ENCODE data around the gene SLC16A11. TPM values are rescaled to one million over a fixed set of nuclear protein-coding genes. Genes with fewer than 3 reads are reported as not detected.

SLC16A11 gene
- total RNA-seq, 1 donor from 2014 or later, result not detected

DNA sequence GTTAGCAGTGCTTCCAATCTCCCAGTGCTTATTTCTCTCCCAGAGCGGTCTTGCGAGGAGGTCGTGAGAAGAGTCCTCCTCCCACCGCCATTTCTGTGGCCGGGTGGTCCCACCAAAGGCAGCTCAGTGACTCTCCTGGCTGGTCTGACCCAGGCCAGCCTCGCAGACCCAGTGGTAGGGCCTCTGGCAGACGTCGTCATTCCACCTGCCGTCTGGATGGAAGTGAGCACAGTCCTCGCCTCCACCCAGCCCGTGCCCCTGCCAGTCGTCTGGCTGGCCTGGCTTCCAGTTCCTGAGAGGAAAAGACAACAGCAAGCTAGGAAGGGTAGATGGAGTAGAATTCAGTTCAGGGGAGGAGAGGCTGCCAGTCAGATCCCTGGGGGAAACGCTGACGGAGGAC lies 31.0 kb upstream of the SLC16A11 start:
- H3K27me3 ChIP-seq, result no peaks in the 10 kb centered on the region
- DNase-seq (ENCODE audit: low spot score in 2 of 2), result peak in 1 of 2 donors; percentile 53
- TF ChIP-seq, protein P1, sequence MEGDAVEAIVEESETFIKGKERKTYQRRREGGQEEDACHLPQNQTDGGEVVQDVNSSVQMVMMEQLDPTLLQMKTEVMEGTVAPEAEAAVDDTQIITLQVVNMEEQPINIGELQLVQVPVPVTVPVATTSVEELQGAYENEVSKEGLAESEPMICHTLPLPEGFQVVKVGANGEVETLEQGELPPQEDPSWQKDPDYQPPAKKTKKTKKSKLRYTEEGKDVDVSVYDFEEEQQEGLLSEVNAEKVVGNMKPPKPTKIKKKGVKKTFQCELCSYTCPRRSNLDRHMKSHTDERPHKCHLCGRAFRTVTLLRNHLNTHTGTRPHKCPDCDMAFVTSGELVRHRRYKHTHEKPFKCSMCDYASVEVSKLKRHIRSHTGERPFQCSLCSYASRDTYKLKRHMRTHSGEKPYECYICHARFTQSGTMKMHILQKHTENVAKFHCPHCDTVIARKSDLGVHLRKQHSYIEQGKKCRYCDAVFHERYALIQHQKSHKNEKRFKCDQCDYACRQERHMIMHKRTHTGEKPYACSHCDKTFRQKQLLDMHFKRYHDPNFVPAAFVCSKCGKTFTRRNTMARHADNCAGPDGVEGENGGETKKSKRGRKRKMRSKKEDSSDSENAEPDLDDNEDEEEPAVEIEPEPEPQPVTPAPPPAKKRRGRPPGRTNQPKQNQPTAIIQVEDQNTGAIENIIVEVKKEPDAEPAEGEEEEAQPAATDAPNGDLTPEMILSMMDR (IDR thresholded peaks at IDR 0.05), result no peak

GRCh38 chr17:7072406-7072805 lies 28.5 kb upstream of the SLC16A11 start:
- H3K4me1 ChIP-seq, result no peaks in the 10 kb centered on the region
- H3K36me3 ChIP-seq, result no peaks in the 10 kb centered on the region
- TF ChIP-seq, protein P1 (IDR thresholded peaks at IDR 0.05), result no peak
- H3K9me3 ChIP-seq, result peaks cover 0 to 11% of the 10 kb centered on the region in 2 donors
- no peak overlapping the region for H3K4me3 ChIP-seq
- no peaks in the 10 kb centered on the region for H3K27me3 ChIP-seq
- no peak for DNase-seq (ENCODE audit: low spot score in 2 of 2)
- no peak overlapping the region for H3K27ac ChIP-seq
- intact Hi-C loops (cut with DNase I), result no loop called here

More for the DNA sequence above, 31.0 kb upstream of the SLC16A11 start:
- no peaks in the 10 kb centered on the region for H3K4me1 ChIP-seq
- no peak overlapping the region for H3K27ac ChIP-seq
- no peaks in the 10 kb centered on the region for H3K9me3 ChIP-seq
- no peak overlapping the region for H3K4me3 ChIP-seq
- no peaks in the 10 kb centered on the region for H3K36me3 ChIP-seq
- intact Hi-C loops (cut with DNase I), result no loop called here

- no peaks in the 10 kb centered on the region for H3K36me3 ChIP-seq
- H3K27me3 ChIP-seq, result no peaks in the 10 kb centered on the region
- DNase-seq (ENCODE audit: low spot score in 2 of 2), result no peak
- intact Hi-C loops (cut with DNase I), result no loop called here
- no peaks in the 10 kb centered on the region for H3K4me1 ChIP-seq
- TF ChIP-seq, protein P1 (IDR thresholded peaks at IDR 0.05), result no peak
- no peak overlapping the region for H3K27ac ChIP-seq
- H3K4me3 ChIP-seq, result no peak overlapping the region
- H3K9me3 ChIP-seq, result peaks cover 0 to 11% of the 10 kb centered on the region in 2 donors
These were observed 26.8 kb upstream of the SLC16A11 start for GRCh38 chr17:7070712-7071111.

GRCh38 chr17:7068268-7068667 lies 24.4 kb upstream of the SLC16A11 start:
- Histone ChIP-seq H3K4me3 (no peak overlapping the region), H3K36me3 (no peaks in the 10 kb centered on the region), H3K27ac (no peak overlapping the region), H3K9me3 (peaks cover 0 to 11% of the 10 kb centered on the region in 2 donors), H3K4me1 (no peaks in the 10 kb centered on the region), H3K27me3 (no peaks in the 10 kb centered on the region)
- DNase-seq (ENCODE audit: low spot score in 2 of 2), result no peak
- intact Hi-C loops (cut with DNase I), result no loop called here
- TF ChIP-seq, protein P1 (IDR thresholded peaks at IDR 0.05), result no peak

DNA sequence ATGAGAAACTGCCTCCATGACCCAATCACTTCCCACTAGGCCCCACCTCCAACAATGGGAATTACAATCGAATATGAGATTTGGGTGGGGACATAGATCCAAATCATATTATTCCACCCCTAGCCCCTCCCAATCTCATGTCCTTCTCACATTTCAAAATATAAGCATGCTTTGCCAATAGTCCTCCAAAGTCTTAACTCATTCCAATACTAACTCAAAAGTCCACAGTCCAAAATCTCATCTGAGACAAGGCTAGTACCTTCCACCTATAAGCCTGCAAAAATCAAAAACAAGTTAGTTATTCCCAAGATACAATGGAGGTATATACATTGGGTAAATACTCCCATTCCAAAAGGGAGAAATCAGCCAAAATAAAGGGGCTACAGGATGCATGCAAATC lies 23.3 kb upstream of the SLC16A11 start:
- Histone ChIP-seq H3K4me3 (no peak overlapping the region), H3K27ac (no peak overlapping the region), H3K9me3 (peaks cover 0 to 11% of the 10 kb centered on the region in 2 donors), H3K4me1 (no peaks in the 10 kb centered on the region), H3K36me3 (no peaks in the 10 kb centered on the region), H3K27me3 (no peaks in the 10 kb centered on the region)
- TF ChIP-seq, protein P1 (IDR thresholded peaks at IDR 0.05), result no peak
- intact Hi-C loops (cut with DNase I), result no loop called here
- DNase-seq (ENCODE audit: low spot score in 2 of 2), result no peak

DNA sequence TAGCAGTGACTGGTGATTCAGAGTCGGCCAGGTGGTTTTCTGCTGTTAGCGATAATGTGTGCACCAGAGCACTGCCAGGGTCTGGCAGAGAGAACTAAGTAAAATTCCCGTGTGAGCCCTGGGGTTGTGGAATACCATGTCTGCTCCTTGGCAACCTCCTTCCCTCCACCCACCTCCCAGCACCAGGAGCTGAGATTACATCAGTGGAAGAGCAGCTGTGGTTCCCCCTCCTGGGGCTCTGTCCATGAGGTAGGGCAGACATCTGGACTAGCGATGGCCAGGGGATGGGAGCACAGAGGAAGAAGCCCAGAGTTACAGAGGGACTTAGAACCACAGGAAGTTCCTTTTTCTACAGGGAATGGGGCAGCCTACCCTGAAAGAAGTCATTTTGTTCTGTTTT lies 20.4 kb upstream of the SLC16A11 start:
- H3K27ac ChIP-seq, result no peak overlapping the region
- no peaks in the 10 kb centered on the region for H3K27me3 ChIP-seq

More for the DNA sequence above, 20.4 kb upstream of the SLC16A11 start:
- no peaks in the 10 kb centered on the region for H3K4me1 ChIP-seq
- H3K36me3 ChIP-seq, result no peaks in the 10 kb centered on the region
- no peak for DNase-seq (ENCODE audit: low spot score in 2 of 2)
- no peak overlapping the region for H3K4me3 ChIP-seq
- TF ChIP-seq, protein P1 (IDR thresholded peaks at IDR 0.05), result no peak
- H3K9me3 ChIP-seq, result peaks cover 0 to 11% of the 10 kb centered on the region in 2 donors
- intact Hi-C loops (cut with DNase I), result no loop called here
